Measurements from ENCODE around the gene STK39.

- TF ChIP-seq CTCF (IDR thresholded peaks at IDR 0.05; ENCODE audit: borderline replicate concordance, extremely low read depth, low read length, poor library complexity, severe bottlenecking): peak; percentile 72
- TF ChIP-seq EZH2 (IDR thresholded peaks at IDR 0.05; ENCODE audit: borderline replicate concordance, low read depth, low read length, severe bottlenecking): no peak
These were observed 127.8 kb downstream of the STK39 start for GRCh38 chr2:168119515-168120141.
